Left lung (tissue), 10 donors: ENCODE results near the gene CISD3. TPM values are rescaled to one million over a fixed set of nuclear protein-coding genes. Genes with fewer than 3 reads are reported as not detected.

Experiments used
- ATAC-seq: fragments of 200-7000 bp; cut with Tn5 transposase; one replicate; pipeline ENCODE4 v1.9.1; 2020; ENCODE audit warnings: moderate library complexity
- DNase-seq, 4 donors: peaks; one replicate each; pipeline ENCODE4 v3.0.0-alpha.2; 2013 to 2020
- H3K27ac ChIP-seq, 2 donors: fragments of 200-600 bp; sonication (generic) in 1 of 2; one replicate each; pipeline versions ENCODE4 v1.5.0 to v1.8.0; 2020 to 2021
- H3K27me3 ChIP-seq, 2 donors: fragments of 200-600 bp; sonication (generic) in 1 of 2; one replicate each; pipeline versions ENCODE4 v1.5.0 to v1.8.0; 2020 to 2021
- H3K36me3 ChIP-seq, 2 donors: fragments of 200-600 bp; sonication (generic) in 1 of 2; one replicate each; pipeline versions ENCODE4 v1.5.0 to v1.8.0; 2020 to 2021
- H3K4me1 ChIP-seq, 2 donors: fragments of 200-600 bp; one replicate each; pipeline ENCODE4 v1.8.0; 2021
- H3K4me3 ChIP-seq, 2 donors: fragments of 200-600 bp; sonication (generic) in 1 of 2; one replicate each; pipeline versions ENCODE4 v1.5.0 to v1.8.0; 2020 to 2021; ENCODE audit warnings: mild to moderate bottlenecking in 1 of 2
- H3K9me3 ChIP-seq, 2 donors: fragments of 200-600 bp; sonication (generic) in 1 of 2; one replicate each; pipeline versions ENCODE4 v1.5.0 to v1.8.0; 2020 to 2021
- CTCF ChIP-seq, 2 donors: fragments of 200-600 bp; sonication (generic) in 1 of 2; IDR thresholded peaks; one replicate each; pipeline versions ENCODE4 v1.5.0 to v1.8.0; 2021; ENCODE audit warnings: antibody characterized with exemption in 2 of 2
- intact Hi-C, 2 donors: fragments of 100-400 bp; cut with DNase I; formaldehyde crosslinking; loops; one replicate each; pipeline versions ENCODE4 v1.11.2 to v1.14.2; 2022
- microRNA-seq, 2 donors: library from miRNA; unstranded; fragments of <30 nt; microRNA quantifications; one replicate each; pipeline ENCODE4, GENCODE V29; 2019
- polyA plus RNA-seq, 6 donors: library from polyadenylated mRNA; unstranded; fragments of 120-200 nt; gene quantifications; one replicate each; pipeline ENCODE4 v1.2.1, GENCODE V29; 2013; ENCODE audit not compliant: insufficient read length in 6 of 6
- total RNA-seq, 2 donors: library from RNA; stranded (reverse); fragmentation: NEBNext Ultra II Directional; extraction: Animal tissue kit (Norgen Biotek cat#: 25700); gene quantifications; one replicate each; pipeline ENCODE4 v1.2.1, GENCODE V29; 2021
- donor health status: DM: no; HTN: yes; CAD: no.
- donor health status: DM: no; HTN: no; CAD: no.

CISD3 gene
- total and polyA plus RNA-seq, 8 donors: 8.6 to 49.2 (median 14.5) TPM

GRCh38 chr17:38777641-38778250 lies 47.6 kb downstream of the CISD3 start:
- H3K9me3 ChIP-seq: no peaks in the 10 kb centered on the region
- ATAC-seq (no peak), DNase-seq (no peak)
- TF ChIP-seq CTCF (IDR thresholded peaks at IDR 0.05): no peak
- peaks cover 0 to 100% of the 10 kb centered on the region in 2 donors for H3K36me3 ChIP-seq
- no peak overlapping the region for H3K27ac ChIP-seq
- no peaks in the 10 kb centered on the region for H3K27me3 ChIP-seq
- H3K4me3 ChIP-seq: no peak overlapping the region
- intact Hi-C loops: no loop called here
- no peaks in the 10 kb centered on the region for H3K4me1 ChIP-seq

GRCh38 chr17:38779965-38780752 lies 50.0 kb downstream of the CISD3 start:
- H3K4me3 ChIP-seq: no peak overlapping the region
- no peak for ATAC-seq
- H3K4me1 ChIP-seq: no peaks in the 10 kb centered on the region
- H3K36me3 ChIP-seq: peaks cover 0 to 98% of the 10 kb centered on the region in 2 donors
- intact Hi-C loops: no loop called here
- no peaks in the 10 kb centered on the region for H3K27me3 ChIP-seq
- no peak for TF ChIP-seq CTCF (IDR thresholded peaks at IDR 0.05)
- DNase-seq: no peak
- no peaks in the 10 kb centered on the region for H3K9me3 ChIP-seq
- H3K27ac ChIP-seq: no peak overlapping the region

- intact Hi-C loops: no loop called here
- no peak overlapping the region for H3K4me3 ChIP-seq
- H3K27me3 ChIP-seq: no peaks in the 10 kb centered on the region
- no peak for ATAC-seq
- H3K9me3 ChIP-seq: no peaks in the 10 kb centered on the region
- peaks cover 0 to 85% of the 10 kb centered on the region in 2 donors for H3K36me3 ChIP-seq
- H3K27ac ChIP-seq: no peak overlapping the region
- H3K4me1 ChIP-seq: no peaks in the 10 kb centered on the region
- no peak for DNase-seq
- TF ChIP-seq CTCF (IDR thresholded peaks at IDR 0.05): no peak
Observed at GRCh38 chr17:38783227-38783626, 53.1 kb downstream of the CISD3 start.

Small RNA genes within 50 kb of the gene (microRNA-seq; reads per million reads assigned to microRNA genes)
- gene MIR4726 (0.34 to 0.55 reads per million in 2 donors), gene MIR4734 (0.14 to 0.34 reads per million in 2 donors)

Other genes with a start within 250 kb of the CISD3 start
- 1 to 10 TPM; 2.7 to 2.8 TPM for gene SRCIN1, start 124.4 kb upstream of the CISD3 start, total RNA-seq
- gene SRCIN1, start 124.4 kb upstream of the CISD3 start, polyA plus RNA-seq: 10 to 100 TPM in 2 of 6 donors, 1 to 10 TPM in 4; 5.6 to 10.6 (median 8.5) TPM
- gene EPOP, start 55.4 kb upstream of the CISD3 start, total RNA-seq: 1 to 10 TPM; 1.5 to 2.1 TPM
- 1 to 10 TPM; 1.6 to 2.1 (median 1.7) TPM for gene EPOP, start 55.4 kb upstream of the CISD3 start, polyA plus RNA-seq
- gene MLLT6, start 25.1 kb upstream of the CISD3 start, total RNA-seq: 100 to 1,000 TPM in 1 of 2 donors, 10 to 100 TPM in 1; 80.0 to 102 TPM
- 100 to 1,000 TPM; 103 to 143 (median 124) TPM for gene MLLT6, start 25.1 kb upstream of the CISD3 start, polyA plus RNA-seq
- gene PCGF2, start 18.0 kb downstream of the CISD3 start, total RNA-seq: 10 to 100 TPM; 40.0 to 49.5 TPM
- gene PCGF2, start 18.0 kb downstream of the CISD3 start, polyA plus RNA-seq: 100 to 1,000 TPM in 1 of 6 donors, 10 to 100 TPM in 5; 73.8 to 102 (median 90.0) TPM
- gene PSMB3, start 22.4 kb downstream of the CISD3 start, total RNA-seq: 100 to 1,000 TPM; 123 to 191 TPM
- 10 to 100 TPM; 84.9 to 96.1 (median 87.9) TPM for gene PSMB3, start 22.4 kb downstream of the CISD3 start, polyA plus RNA-seq
- gene PIP4K2B, start 69.2 kb downstream of the CISD3 start, total RNA-seq: 10 to 100 TPM; 39.8 to 43.3 TPM
- gene PIP4K2B, start 69.2 kb downstream of the CISD3 start, polyA plus RNA-seq: 10 to 100 TPM; 84.8 to 94.3 (median 88.2) TPM
- 10 to 100 TPM; 15.0 to 22.3 TPM for gene CWC25, start 95.0 kb downstream of the CISD3 start, total RNA-seq
- gene CWC25, start 95.0 kb downstream of the CISD3 start, polyA plus RNA-seq: 10 to 100 TPM; 24.1 to 29.3 (median 27.0) TPM
- 1,000 to 10,000 TPM; 1,144 to 1,160 TPM for gene RPL23, start 123.4 kb downstream of the CISD3 start, total RNA-seq
- 1,000 to 10,000 TPM; 2,610 to 3,076 (median 2,714) TPM for gene RPL23, start 123.4 kb downstream of the CISD3 start, polyA plus RNA-seq
- gene LASP1, start 139.7 kb downstream of the CISD3 start, total RNA-seq: 100 to 1,000 TPM; 163 to 172 TPM
- 100 to 1,000 TPM; 141 to 175 (median 155) TPM for gene LASP1, start 139.7 kb downstream of the CISD3 start, polyA plus RNA-seq
- not detected for gene FBXO47, start 237.1 kb downstream of the CISD3 start, total RNA-seq
- gene FBXO47, start 237.1 kb downstream of the CISD3 start, polyA plus RNA-seq: not detected